SK-N-SH treated with all-trans-retinoic acid at 6 μM for 48 hours (cell line): ENCODE measurements around the gene C6orf15.

Experiments used
- ARNTL ChIP-seq: fragments of 450-650 bp; formaldehyde crosslinking; IDR thresholded peaks from 2 replicates; pipeline ENCODE4 v1.5.0; 2020; ENCODE audit warnings: low read depth, mild to moderate bottlenecking, moderate library complexity, borderline replicate concordance
- CREB5 ChIP-seq: fragments of 250-450 bp; sonication (Bioruptor Pico); IDR thresholded peaks from 2 replicates; pipeline ENCODE4 v1.5.1; 2020; ENCODE audit warnings: low read depth, mild to moderate bottlenecking, moderate library complexity
- CSDC2 ChIP-seq: fragments of 250-450 bp; sonication (Bioruptor Pico); IDR thresholded peaks from 2 replicates; pipeline ENCODE4 v1.5.0; 2020; ENCODE audit warnings: mild to moderate bottlenecking, moderate library complexity
- CSRNP3 ChIP-seq: fragments of 250-450 bp; sonication (Bioruptor Pico); IDR thresholded peaks from 2 replicates; pipeline ENCODE4 v1.5.1; 2021; ENCODE audit warnings: mild to moderate bottlenecking, moderate library complexity
- ESRRG ChIP-seq: fragments of 250-450 bp; sonication (Bioruptor Pico); IDR thresholded peaks from 2 replicates; pipeline ENCODE4 v1.6.1; 2021; ENCODE audit warnings: mild to moderate bottlenecking
- PPARA ChIP-seq: fragments of 250-450 bp; sonication (Bioruptor Pico); IDR thresholded peaks from 2 replicates; pipeline ENCODE4 v1.5.0; 2020; ENCODE audit warnings: mild to moderate bottlenecking, borderline replicate concordance
- TCF4 ChIP-seq: fragments of 250-450 bp; sonication (Bioruptor Pico); IDR thresholded peaks from 2 replicates; pipeline ENCODE4 v1.8.0; 2021; ENCODE audit warnings: mild to moderate bottlenecking, moderate library complexity, borderline replicate concordance
- ZFP30 ChIP-seq: fragments of 450-650 bp; formaldehyde crosslinking; IDR thresholded peaks from 2 replicates; pipeline ENCODE4 v1.5.0; 2022; ENCODE audit warnings: mild to moderate bottlenecking, moderate library complexity
- ZNF565 ChIP-seq: fragments of 450-650 bp; formaldehyde crosslinking; conservative IDR thresholded peaks from 2 replicates; pipeline ENCODE4 v1.5.0; 2020; ENCODE audit warnings: low read depth, mild to moderate bottlenecking, moderate library complexity
- TF ChIP-seq, protein P1 (sequence below): fragments of 250-450 bp; sonication (Bioruptor Pico); IDR thresholded peaks from 2 replicates; pipeline ENCODE4 v1.8.0; 2021; ENCODE audit warnings: low read depth, mild to moderate bottlenecking, moderate library complexity, borderline replicate concordance
- TF ChIP-seq, protein P2 (sequence below): fragments of 250-450 bp; sonication (Bioruptor Pico); IDR thresholded peaks from 2 replicates; pipeline ENCODE4 v1.8.0; 2020; ENCODE audit warnings: mild to moderate bottlenecking, moderate library complexity, borderline replicate concordance

GRCh38 chr6:31092769-31093505 is 19.4 kb downstream of the C6orf15 start:
- TF ChIP-seq CSDC2, result no peak
- no peak for TF ChIP-seq CREB5 (CRISPR knock-in tag)
- TF ChIP-seq ZFP30 (CRISPR knock-in tag), result no peak
- TF ChIP-seq, protein P1, sequence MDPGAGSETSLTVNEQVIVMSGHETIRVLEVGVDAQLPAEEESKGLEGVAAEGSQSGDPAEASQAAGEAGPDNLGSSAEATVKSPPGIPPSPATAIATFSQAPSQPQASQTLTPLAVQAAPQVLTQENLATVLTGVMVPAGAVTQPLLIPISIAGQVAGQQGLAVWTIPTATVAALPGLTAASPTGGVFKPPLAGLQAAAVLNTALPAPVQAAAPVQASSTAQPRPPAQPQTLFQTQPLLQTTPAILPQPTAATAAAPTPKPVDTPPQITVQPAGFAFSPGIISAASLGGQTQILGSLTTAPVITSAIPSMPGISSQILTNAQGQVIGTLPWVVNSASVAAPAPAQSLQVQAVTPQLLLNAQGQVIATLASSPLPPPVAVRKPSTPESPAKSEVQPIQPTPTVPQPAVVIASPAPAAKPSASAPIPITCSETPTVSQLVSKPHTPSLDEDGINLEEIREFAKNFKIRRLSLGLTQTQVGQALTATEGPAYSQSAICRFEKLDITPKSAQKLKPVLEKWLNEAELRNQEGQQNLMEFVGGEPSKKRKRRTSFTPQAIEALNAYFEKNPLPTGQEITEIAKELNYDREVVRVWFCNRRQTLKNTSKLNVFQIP (CRISPR knock-in tag), result no peak
- TF ChIP-seq PPARA (CRISPR knock-in tag), result no peak
- TF ChIP-seq CSRNP3, result no peak
- TF ChIP-seq, protein P2, sequence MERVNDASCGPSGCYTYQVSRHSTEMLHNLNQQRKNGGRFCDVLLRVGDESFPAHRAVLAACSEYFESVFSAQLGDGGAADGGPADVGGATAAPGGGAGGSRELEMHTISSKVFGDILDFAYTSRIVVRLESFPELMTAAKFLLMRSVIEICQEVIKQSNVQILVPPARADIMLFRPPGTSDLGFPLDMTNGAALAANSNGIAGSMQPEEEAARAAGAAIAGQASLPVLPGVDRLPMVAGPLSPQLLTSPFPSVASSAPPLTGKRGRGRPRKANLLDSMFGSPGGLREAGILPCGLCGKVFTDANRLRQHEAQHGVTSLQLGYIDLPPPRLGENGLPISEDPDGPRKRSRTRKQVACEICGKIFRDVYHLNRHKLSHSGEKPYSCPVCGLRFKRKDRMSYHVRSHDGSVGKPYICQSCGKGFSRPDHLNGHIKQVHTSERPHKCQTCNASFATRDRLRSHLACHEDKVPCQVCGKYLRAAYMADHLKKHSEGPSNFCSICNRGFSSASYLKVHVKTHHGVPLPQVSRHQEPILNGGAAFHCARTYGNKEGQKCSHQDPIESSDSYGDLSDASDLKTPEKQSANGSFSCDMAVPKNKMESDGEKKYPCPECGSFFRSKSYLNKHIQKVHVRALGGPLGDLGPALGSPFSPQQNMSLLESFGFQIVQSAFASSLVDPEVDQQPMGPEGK (CRISPR knock-in tag), result no peak
- no peak for TF ChIP-seq TCF4
- TF ChIP-seq ZNF565 (CRISPR knock-in tag), result no peak
- no peak for TF ChIP-seq ESRRG (CRISPR knock-in tag)
- TF ChIP-seq ARNTL, result no peak
